Measurements from ENCODE around the gene CDCA8.

CDCA8 gene

GRCh38 chr1:37692078-37692833, at the start of gene CDCA8:
Gene CDCA8 (plus strand): TSS chr1:37692516. CDS start chr1:37692691, 175 bp downstream.
- DNase-seq (ENCODE audit: low spot score): peak; percentile 100

GRCh38 chr1:37647281-37647680, 45.0 kb upstream of the CDCA8 start:
- no peak for DNase-seq (ENCODE audit: low spot score)

GRCh38 chr1:37650173-37650572, 42.1 kb upstream of the CDCA8 start:
- DNase-seq (ENCODE audit: low spot score): no peak

GRCh38 chr1:37650721-37651120, 41.6 kb upstream of the CDCA8 start:
- DNase-seq (ENCODE audit: low spot score): no peak

- DNase-seq (ENCODE audit: low spot score): no peak
Measured at GRCh38 chr1:37651803-37652202, 40.5 kb upstream of the CDCA8 start.

GRCh38 chr1:37652976-37653375, 39.3 kb upstream of the CDCA8 start:
- no peak for DNase-seq (ENCODE audit: low spot score)

GRCh38 chr1:37653906-37654305, 38.4 kb upstream of the CDCA8 start:
- no peak for DNase-seq (ENCODE audit: low spot score)

- no peak for DNase-seq (ENCODE audit: low spot score)
Measured at GRCh38 chr1:37655274-37655673, 37.0 kb upstream of the CDCA8 start.

GRCh38 chr1:37656026-37656425, 36.3 kb upstream of the CDCA8 start:
- DNase-seq (ENCODE audit: low spot score): no peak

- DNase-seq (ENCODE audit: low spot score): no peak
Measured at GRCh38 chr1:37656881-37657280, 35.4 kb upstream of the CDCA8 start.

GRCh38 chr1:37657620-37658412, 34.5 kb upstream of the CDCA8 start:
- no peak for DNase-seq (ENCODE audit: low spot score)

GRCh38 chr1:37658486-37658885, 33.8 kb upstream of the CDCA8 start:
- no peak for DNase-seq (ENCODE audit: low spot score)

GRCh38 chr1:37660664-37661063, 31.7 kb upstream of the CDCA8 start:
- DNase-seq (ENCODE audit: low spot score): no peak

GRCh38 chr1:37661401-37661800, 30.9 kb upstream of the CDCA8 start:
- no peak for DNase-seq (ENCODE audit: low spot score)

GRCh38 chr1:37662031-37662755, 30.1 kb upstream of the CDCA8 start:
- no peak for DNase-seq (ENCODE audit: low spot score)

GRCh38 chr1:37663426-37664000, 28.8 kb upstream of the CDCA8 start:
- DNase-seq (ENCODE audit: low spot score): no peak

GRCh38 chr1:37666241-37666867, 26.0 kb upstream of the CDCA8 start:
- DNase-seq (ENCODE audit: low spot score): no peak

GRCh38 chr1:37667023-37667671, 25.2 kb upstream of the CDCA8 start:
- no peak for DNase-seq (ENCODE audit: low spot score)

GRCh38 chr1:37670133-37670532, 22.2 kb upstream of the CDCA8 start:
- DNase-seq (ENCODE audit: low spot score): no peak

- DNase-seq (ENCODE audit: low spot score): no peak
Measured at GRCh38 chr1:37671261-37671660, 21.1 kb upstream of the CDCA8 start.

- DNase-seq (ENCODE audit: low spot score): no peak
Measured at GRCh38 chr1:37672136-37672870, 20.0 kb upstream of the CDCA8 start.
